HepG2 (cell line): ENCODE data around the gene DUSP9. TPM values are rescaled to one million over a fixed set of nuclear protein-coding genes. Genes with fewer than 3 reads are reported as not detected.

Experiments used
- CTCF ChIP-seq: sonication (generic); formaldehyde crosslinking; IDR thresholded peaks from 2 replicates; pipeline ENCODE4 v1.5.0; 2020; ENCODE audit warnings: mild to moderate bottlenecking, missing genetic modification reagents, moderate library complexity
- FOXC1 ChIP-seq: sonication (generic); formaldehyde crosslinking; IDR thresholded peaks from 2 replicates; pipeline ENCODE4 v1.8.0; 2022; ENCODE audit warnings: mild to moderate bottlenecking, missing genetic modification reagents, borderline replicate concordance
- HMGXB4 ChIP-seq, 2 experiments: sonication (generic) in 1 of 2; formaldehyde crosslinking in 1 of 2; IDR thresholded peaks; 2 replicates each; pipeline versions ENCODE4 v1.4.0 to v1.6.1; 2018 to 2020; ENCODE audit warnings: missing genetic modification reagents in 2 of 2, borderline replicate concordance in 1 of 2, low read depth in 1 of 2, mild to moderate bottlenecking in 1 of 2, missing biosample characterization in 1 of 2
- HOMEZ ChIP-seq: IDR thresholded peaks from 2 replicates; pipeline ENCODE4 v1.6.1; 2016; ENCODE audit warnings: low read depth
- POLR2A ChIP-seq, 2 experiments: IDR thresholded peaks; 2 replicates each; pipeline ENCODE4 v1.6.1; 2011; ENCODE audit warnings: low read depth in 2 of 2, low read length in 2 of 2, mild to moderate bottlenecking in 1 of 2, moderate library complexity in 1 of 2; ENCODE audit not compliant: insufficient read depth in 1 of 2
- UBTF ChIP-seq: sonication (generic); formaldehyde crosslinking; IDR thresholded peaks from 2 replicates; pipeline ENCODE4 v1.4.0; 2020; ENCODE audit warnings: mild to moderate bottlenecking, missing genetic modification reagents
- ZNF232 ChIP-seq: sonication (generic); formaldehyde crosslinking; IDR thresholded peaks from 2 replicates; pipeline ENCODE4 v1.4.0; 2020; ENCODE audit warnings: missing genetic modification reagents, borderline replicate concordance
- ZNF264 ChIP-seq: sonication (generic); formaldehyde crosslinking; IDR thresholded peaks from 2 replicates; pipeline ENCODE4 v1.4.0; 2020; ENCODE audit warnings: missing genetic modification reagents
- ZNF274 ChIP-seq: sonication (generic); formaldehyde crosslinking; IDR thresholded peaks from 2 replicates; pipeline ENCODE4 v1.5.1; 2020; ENCODE audit warnings: mild to moderate bottlenecking, missing genetic modification reagents
- ZNF292 ChIP-seq: sonication (generic); formaldehyde crosslinking; IDR thresholded peaks from 2 replicates; pipeline ENCODE4 v1.8.1; 2022; ENCODE audit warnings: mild to moderate bottlenecking, low read depth, missing genetic modification reagents, borderline replicate concordance
- ZNF34 ChIP-seq: sonication (generic); formaldehyde crosslinking; IDR thresholded peaks from 2 replicates; pipeline ENCODE4 v1.4.0; 2020; ENCODE audit warnings: mild to moderate bottlenecking, missing genetic modification reagents, borderline replicate concordance
- ZNF446 ChIP-seq: sonication (generic); formaldehyde crosslinking; IDR thresholded peaks from 2 replicates; pipeline ENCODE4 v1.5.0; 2020; ENCODE audit warnings: mild to moderate bottlenecking, missing genetic modification reagents
- ZNF605 ChIP-seq: sonication (generic); formaldehyde crosslinking; IDR thresholded peaks from 2 replicates; pipeline ENCODE4 v1.8.0; 2022; ENCODE audit warnings: mild to moderate bottlenecking, missing genetic modification reagents
- ZNF687 ChIP-seq: sonication (generic); formaldehyde crosslinking; IDR thresholded peaks from 2 replicates; pipeline ENCODE4 v1.5.1; 2020; ENCODE audit warnings: mild to moderate bottlenecking, missing genetic modification reagents, moderate library complexity
- ZNF883 ChIP-seq: sonication (generic); formaldehyde crosslinking; IDR thresholded peaks from 2 replicates; pipeline ENCODE4 v1.5.1; 2020; ENCODE audit warnings: mild to moderate bottlenecking, missing genetic modification reagents; ENCODE audit errors: not compliant biosample characterization
- polyA plus RNA-seq, 8 experiments: library from polyadenylated mRNA; depleted of rRNA in 3 of 8; stranded (reverse) in 7 of 8; unstranded in 1 of 8; fragments of >200 nt; fragmentation: Illumina TruSeq in 4 of 8; extraction: Trizol in 4 of 8; gene quantifications; 2 replicates each; pipeline versions ENCODE4 v1.2.1 to v1.2.3, GENCODE V29; 2011 to 2016; ENCODE audit warnings: low read depth in 4 of 8, missing spikeins in 1 of 8, mixed read lengths in 1 of 8; ENCODE audit not compliant: insufficient read depth in 1 of 8
- total RNA-seq, 5 experiments: library from RNA; depleted of rRNA; stranded (reverse); fragments of >200 nt; fragmentation: Illumina TruSeq; extraction: Trizol; gene quantifications; 2 replicates each; pipeline ENCODE4 v1.2.3, GENCODE V29; 2016; ENCODE audit warnings: low read depth in 1 of 5

The DUSP9 gene
- total and polyA plus RNA-seq, 2 of the 13 experiments (the other 11 are each of a cell fraction or from before 2014, with no cell fraction given): 235 to 435 TPM

GRCh38 chrX:153687121-153688039, 40.4 kb downstream of the DUSP9 start, which contains the start of gene SLC6A8 (continued):
- TF ChIP-seq CTCF (CRISPR knock-in tag): peak; percentile 57
- peak; percentile 24; the same call in 1 of the 2 replicates for TF ChIP-seq UBTF
- no peak for TF ChIP-seq ZNF264 (CRISPR knock-in tag)
- TF ChIP-seq ZNF883 (CRISPR knock-in tag): no peak
- no peak for TF ChIP-seq HOMEZ (CRISPR knock-in tag)
- TF ChIP-seq ZNF292 (CRISPR knock-in tag): no peak
- no peak for TF ChIP-seq ZNF605 (CRISPR knock-in tag)
- no peak for TF ChIP-seq ZNF34
- no peak for TF ChIP-seq ZNF274
- TF ChIP-seq HMGXB4 (CRISPR knock-in tag; IDR thresholded peaks at IDR 0.05; ENCODE audit: borderline replicate concordance in 1 of 2, low read depth in 1 of 2): peak in 1 of 2 experiments; percentile 30; a peak in 1 of 4 replicates
- peak; percentile 13; the same call in 1 of the 2 replicates for TF ChIP-seq ZNF687 (CRISPR knock-in tag)
- TF ChIP-seq FOXC1 (CRISPR knock-in tag): no peak
- TF ChIP-seq POLR2A (IDR thresholded peaks at IDR 0.05; ENCODE audit: insufficient read depth in 1 of 2, low read depth in 2 of 2, low read length in 2 of 2): peak in 1 of 2 experiments; percentile 50; a peak in 1 of 4 replicates
- TF ChIP-seq ZNF446 (CRISPR knock-in tag): no peak
- no peak for TF ChIP-seq ZNF232 (CRISPR knock-in tag)
